ENCODE data around the gene PMPCA.

DNA sequence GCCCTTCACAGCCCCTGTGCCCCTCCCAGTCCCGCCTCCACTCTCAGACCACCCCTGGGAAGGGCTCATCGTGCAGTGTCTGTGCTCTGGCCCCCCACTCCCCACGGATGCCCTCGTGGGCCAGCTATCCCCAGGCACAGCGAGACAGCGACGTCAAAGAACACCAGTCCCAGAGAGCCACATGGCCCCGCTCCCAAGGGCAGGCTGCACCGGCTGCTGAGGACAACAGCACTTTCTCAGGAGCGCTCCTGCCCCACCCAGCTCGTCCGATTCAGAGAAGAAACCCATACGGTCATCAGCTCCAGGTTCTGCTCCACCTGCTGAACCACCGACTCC, 5.7 kb upstream of the PMPCA start:
- TF ChIP-seq, protein P1, sequence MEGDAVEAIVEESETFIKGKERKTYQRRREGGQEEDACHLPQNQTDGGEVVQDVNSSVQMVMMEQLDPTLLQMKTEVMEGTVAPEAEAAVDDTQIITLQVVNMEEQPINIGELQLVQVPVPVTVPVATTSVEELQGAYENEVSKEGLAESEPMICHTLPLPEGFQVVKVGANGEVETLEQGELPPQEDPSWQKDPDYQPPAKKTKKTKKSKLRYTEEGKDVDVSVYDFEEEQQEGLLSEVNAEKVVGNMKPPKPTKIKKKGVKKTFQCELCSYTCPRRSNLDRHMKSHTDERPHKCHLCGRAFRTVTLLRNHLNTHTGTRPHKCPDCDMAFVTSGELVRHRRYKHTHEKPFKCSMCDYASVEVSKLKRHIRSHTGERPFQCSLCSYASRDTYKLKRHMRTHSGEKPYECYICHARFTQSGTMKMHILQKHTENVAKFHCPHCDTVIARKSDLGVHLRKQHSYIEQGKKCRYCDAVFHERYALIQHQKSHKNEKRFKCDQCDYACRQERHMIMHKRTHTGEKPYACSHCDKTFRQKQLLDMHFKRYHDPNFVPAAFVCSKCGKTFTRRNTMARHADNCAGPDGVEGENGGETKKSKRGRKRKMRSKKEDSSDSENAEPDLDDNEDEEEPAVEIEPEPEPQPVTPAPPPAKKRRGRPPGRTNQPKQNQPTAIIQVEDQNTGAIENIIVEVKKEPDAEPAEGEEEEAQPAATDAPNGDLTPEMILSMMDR (IDR thresholded peaks at IDR 0.05 in 4 of 5, conservative IDR thresholded peaks at IDR 0.05 in 1 of 5): no peak
- no peak for TF ChIP-seq POLR2A (IDR thresholded peaks at IDR 0.05)

All from gastrocnemius medialis (tissue), 4 donors.